HL-60 (cell line): ENCODE results near the gene ANKEF1.
"Not testable (repeated sequence)": the region's sequence is repeated elsewhere in the genome, so short reads cannot be mapped to it uniquely, and the experiment has no call there.

Experiments used
- DNase-seq, 2 experiments: peaks; one replicate each; pipeline ENCODE4 v3.0.0-alpha.2; 2010 to 2020; ENCODE audit warnings: low read depth in 1 of 2, low spot score in 1 of 2
- H3K27ac ChIP-seq: fragments of 250-450 bp; sonication (Bioruptor Pico); replicated peaks from 2 replicates; pipeline ENCODE4 v1.5.1; 2020; ENCODE audit warnings: mild to moderate bottlenecking, moderate library complexity
- H3K27me3 ChIP-seq: fragments of 250-450 bp; sonication (Bioruptor Pico); 2 replicates; pipeline ENCODE4 v1.5.1; 2021; ENCODE audit warnings: mild to moderate bottlenecking, moderate library complexity; ENCODE audit not compliant: insufficient read depth, poor library complexity, severe bottlenecking
- H3K4me3 ChIP-seq: replicated peaks from 2 replicates; pipeline ENCODE4 v1.5.1; 2011; ENCODE audit warnings: mild to moderate bottlenecking, control low read depth, low read length; ENCODE audit not compliant: insufficient read depth
- GABPA ChIP-seq: IDR thresholded peaks from 2 replicates; pipeline ENCODE4 v1.6.1; 2012; ENCODE audit warnings: low read depth
- POLR2AphosphoS5 ChIP-seq: IDR thresholded peaks from 2 replicates; pipeline ENCODE4 v1.6.1; 2012; ENCODE audit warnings: low read depth
- SPI1 ChIP-seq: IDR thresholded peaks from 2 replicates; pipeline ENCODE4 v1.6.1; 2012; ENCODE audit warnings: low read depth, mild to moderate bottlenecking, borderline replicate concordance
- TF ChIP-seq, protein P1 (sequence below): IDR thresholded peaks from one replicate; pipeline ENCODE4 v1.5.1; 2011; ENCODE audit warnings: low read length, control low read depth, inconsistent platforms; ENCODE audit not compliant: insufficient read depth
- TF ChIP-seq, protein P2 (sequence below): IDR thresholded peaks from 2 replicates; pipeline ENCODE4 v1.6.1; 2012; ENCODE audit warnings: low read depth; ENCODE audit not compliant: insufficient replicate concordance

The ANKEF1 gene

DNA sequence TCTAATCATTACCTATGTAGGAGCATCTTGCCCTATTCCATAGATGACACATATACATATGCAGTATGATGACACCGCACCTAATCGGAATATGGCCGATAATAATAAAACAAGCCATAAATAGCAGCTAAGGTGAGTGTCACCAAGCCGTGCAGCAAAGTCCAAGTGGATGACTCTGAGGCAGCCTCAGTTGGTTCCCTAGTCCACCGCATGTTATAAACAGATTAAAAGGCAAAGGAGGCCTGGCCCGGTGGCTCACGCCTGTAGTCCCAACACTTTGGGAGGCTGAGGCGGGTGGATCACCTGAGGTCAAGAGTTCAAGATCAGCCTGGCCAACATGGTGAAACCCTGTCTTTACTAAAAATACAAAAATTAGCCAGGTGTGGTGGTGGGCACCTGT lies 1.5 kb downstream of the ANKEF1 start:
- H3K27me3 ChIP-seq, H3K27ac ChIP-seq, DNase-seq, H3K4me3 ChIP-seq: not testable (repeated sequence)

DNA sequence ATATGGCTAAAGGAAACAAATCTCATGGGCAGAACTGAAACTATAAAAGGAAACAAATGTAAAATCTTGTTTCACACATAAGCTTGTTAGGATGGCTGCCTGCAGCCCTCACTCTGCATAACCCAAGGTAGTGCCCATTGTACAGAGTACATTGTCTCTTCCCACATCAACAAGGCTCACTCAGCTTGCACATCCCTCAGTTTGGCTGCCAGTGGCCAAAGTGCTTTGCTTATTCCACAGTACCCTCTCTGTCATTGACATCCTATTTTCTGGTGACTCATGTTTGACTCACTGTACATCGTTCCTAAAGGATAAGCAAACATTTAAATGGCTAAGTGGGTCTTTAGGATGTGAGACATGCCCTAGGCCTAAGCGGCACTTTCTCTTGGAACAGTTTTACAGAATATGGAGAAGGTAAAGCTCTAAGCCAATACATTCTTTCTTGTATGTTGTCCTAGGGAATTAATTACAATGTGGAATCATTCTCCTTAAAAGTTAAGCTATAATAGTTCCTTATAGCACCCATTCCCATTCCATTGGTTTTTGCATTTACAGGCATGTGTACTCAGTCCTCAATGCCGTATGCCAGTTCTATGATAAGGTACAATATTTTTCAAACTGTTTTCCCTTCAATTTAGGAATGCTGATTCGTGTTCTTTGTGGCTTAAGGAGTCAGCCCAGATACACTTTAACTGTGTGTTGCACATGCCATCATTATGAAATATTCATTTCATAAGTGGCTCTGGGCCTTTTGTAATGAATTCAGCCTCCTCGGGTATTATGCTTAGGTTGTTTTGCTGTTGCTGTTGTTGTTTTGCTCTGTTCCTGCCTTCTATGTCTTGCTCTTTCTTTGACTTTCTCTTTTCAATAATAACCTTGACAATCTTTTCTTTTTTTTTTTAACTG lies 5.5 kb downstream of the ANKEF1 start:
- Histone ChIP-seq H3K27me3 (no peaks in the 10 kb centered on the region), H3K27ac (no peak overlapping the region), H3K4me3 (no peak overlapping the region)
- DNase-seq, result no peak
- TF ChIP-seq, protein P1, sequence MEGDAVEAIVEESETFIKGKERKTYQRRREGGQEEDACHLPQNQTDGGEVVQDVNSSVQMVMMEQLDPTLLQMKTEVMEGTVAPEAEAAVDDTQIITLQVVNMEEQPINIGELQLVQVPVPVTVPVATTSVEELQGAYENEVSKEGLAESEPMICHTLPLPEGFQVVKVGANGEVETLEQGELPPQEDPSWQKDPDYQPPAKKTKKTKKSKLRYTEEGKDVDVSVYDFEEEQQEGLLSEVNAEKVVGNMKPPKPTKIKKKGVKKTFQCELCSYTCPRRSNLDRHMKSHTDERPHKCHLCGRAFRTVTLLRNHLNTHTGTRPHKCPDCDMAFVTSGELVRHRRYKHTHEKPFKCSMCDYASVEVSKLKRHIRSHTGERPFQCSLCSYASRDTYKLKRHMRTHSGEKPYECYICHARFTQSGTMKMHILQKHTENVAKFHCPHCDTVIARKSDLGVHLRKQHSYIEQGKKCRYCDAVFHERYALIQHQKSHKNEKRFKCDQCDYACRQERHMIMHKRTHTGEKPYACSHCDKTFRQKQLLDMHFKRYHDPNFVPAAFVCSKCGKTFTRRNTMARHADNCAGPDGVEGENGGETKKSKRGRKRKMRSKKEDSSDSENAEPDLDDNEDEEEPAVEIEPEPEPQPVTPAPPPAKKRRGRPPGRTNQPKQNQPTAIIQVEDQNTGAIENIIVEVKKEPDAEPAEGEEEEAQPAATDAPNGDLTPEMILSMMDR, result no peak
- TF ChIP-seq, protein P2, sequence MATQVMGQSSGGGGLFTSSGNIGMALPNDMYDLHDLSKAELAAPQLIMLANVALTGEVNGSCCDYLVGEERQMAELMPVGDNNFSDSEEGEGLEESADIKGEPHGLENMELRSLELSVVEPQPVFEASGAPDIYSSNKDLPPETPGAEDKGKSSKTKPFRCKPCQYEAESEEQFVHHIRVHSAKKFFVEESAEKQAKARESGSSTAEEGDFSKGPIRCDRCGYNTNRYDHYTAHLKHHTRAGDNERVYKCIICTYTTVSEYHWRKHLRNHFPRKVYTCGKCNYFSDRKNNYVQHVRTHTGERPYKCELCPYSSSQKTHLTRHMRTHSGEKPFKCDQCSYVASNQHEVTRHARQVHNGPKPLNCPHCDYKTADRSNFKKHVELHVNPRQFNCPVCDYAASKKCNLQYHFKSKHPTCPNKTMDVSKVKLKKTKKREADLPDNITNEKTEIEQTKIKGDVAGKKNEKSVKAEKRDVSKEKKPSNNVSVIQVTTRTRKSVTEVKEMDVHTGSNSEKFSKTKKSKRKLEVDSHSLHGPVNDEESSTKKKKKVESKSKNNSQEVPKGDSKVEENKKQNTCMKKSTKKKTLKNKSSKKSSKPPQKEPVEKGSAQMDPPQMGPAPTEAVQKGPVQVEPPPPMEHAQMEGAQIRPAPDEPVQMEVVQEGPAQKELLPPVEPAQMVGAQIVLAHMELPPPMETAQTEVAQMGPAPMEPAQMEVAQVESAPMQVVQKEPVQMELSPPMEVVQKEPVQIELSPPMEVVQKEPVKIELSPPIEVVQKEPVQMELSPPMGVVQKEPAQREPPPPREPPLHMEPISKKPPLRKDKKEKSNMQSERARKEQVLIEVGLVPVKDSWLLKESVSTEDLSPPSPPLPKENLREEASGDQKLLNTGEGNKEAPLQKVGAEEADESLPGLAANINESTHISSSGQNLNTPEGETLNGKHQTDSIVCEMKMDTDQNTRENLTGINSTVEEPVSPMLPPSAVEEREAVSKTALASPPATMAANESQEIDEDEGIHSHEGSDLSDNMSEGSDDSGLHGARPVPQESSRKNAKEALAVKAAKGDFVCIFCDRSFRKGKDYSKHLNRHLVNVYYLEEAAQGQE, result no peak
- TF ChIP-seq SPI1, result no peak
- TF ChIP-seq GABPA, result no peak
- TF ChIP-seq POLR2AphosphoS5, result no peak

DNA sequence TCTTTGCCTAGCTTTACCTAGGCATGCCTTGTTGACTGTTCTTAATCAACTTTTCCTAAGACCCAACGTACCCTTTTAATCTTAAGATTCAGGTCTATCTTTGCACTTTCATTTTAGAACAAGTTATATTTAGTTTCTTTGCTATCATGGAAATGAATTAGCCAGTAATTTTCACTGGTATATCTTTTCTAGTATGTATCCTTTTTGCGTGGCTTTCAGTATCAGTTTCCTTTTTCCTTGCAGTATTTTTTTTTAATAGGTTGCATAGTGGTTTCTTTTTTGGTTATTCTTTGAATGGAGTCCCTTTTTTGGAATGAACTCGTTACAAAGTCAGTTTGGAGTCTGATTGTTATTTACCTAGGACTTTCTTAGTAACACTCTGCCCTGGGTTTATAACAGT lies 7.3 kb downstream of the ANKEF1 start:
- TF ChIP-seq, protein P1, result no peak
- no peak for TF ChIP-seq POLR2AphosphoS5
- TF ChIP-seq SPI1, result no peak
- TF ChIP-seq GABPA, result no peak
- TF ChIP-seq, protein P2, result no peak

DNA sequence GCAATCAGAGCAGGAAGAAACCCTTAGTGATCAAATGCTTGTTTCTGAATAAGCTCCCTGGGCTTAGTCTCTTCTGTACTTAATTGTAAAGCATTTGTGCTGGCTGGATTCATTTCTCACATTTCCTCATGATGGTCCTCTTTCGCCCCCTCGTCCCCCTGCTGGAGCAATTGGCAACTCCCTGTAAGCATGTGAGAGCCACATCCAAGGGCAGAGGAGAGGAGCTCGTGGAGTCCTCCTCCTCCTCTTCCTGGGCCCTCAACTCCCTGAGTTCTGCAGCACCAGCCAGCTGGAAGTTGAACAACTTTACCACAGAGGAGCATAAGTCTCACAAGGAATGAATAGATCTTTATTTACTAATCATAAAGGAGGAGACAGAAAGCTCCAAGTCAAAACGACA lies 12.6 kb downstream of the ANKEF1 start:
- TF ChIP-seq, protein P2, result no peak
- TF ChIP-seq POLR2AphosphoS5, result no peak
- no peak for TF ChIP-seq SPI1
- TF ChIP-seq, protein P1, result no peak
- no peak for TF ChIP-seq GABPA
- no peak overlapping the region for H3K4me3 ChIP-seq
- H3K27me3 ChIP-seq, result no peaks in the 10 kb centered on the region
- DNase-seq, result no peak
- no peak overlapping the region for H3K27ac ChIP-seq

More for the DNA sequence above, 7.3 kb downstream of the ANKEF1 start:
- Histone ChIP-seq H3K4me3 (no peak overlapping the region), H3K27ac (no peak overlapping the region), H3K27me3 (no peaks in the 10 kb centered on the region)
- no peak for DNase-seq
